MM.1S (cell line): Measurements from ENCODE around the gene EIF4E1B.

ENCODE experiments used
- DNase-seq: peaks from one replicate; pipeline ENCODE4 v3.0.0-alpha.2; 2015
- H2AFZ ChIP-seq: fragments of 300-600 bp; sonication (generic); 2 replicates; pipeline ENCODE4 v1.6.0; 2016; ENCODE audit warnings: antibody characterized with exemption, low read length
- H3F3A ChIP-seq: fragments of 300-600 bp; sonication (generic); 2 replicates; pipeline ENCODE4 v1.6.1; 2016; ENCODE audit warnings: mild to moderate bottlenecking, antibody characterized with exemption, low read length, moderate library complexity, mixed read lengths; ENCODE audit not compliant: insufficient read depth
- H3K27ac ChIP-seq: fragments of 300-600 bp; sonication (generic); 2 replicates; pipeline ENCODE4 v1.5.1; 2016; ENCODE audit warnings: mild to moderate bottlenecking, low read length
- H3K27me3 ChIP-seq: fragments of 300-600 bp; sonication (generic); replicated peaks from 2 replicates; pipeline ENCODE4 v1.6.0; 2016; ENCODE audit warnings: low read length; ENCODE audit not compliant: insufficient read depth
- H3K36me3 ChIP-seq: fragments of 300-600 bp; sonication (generic); replicated peaks from 2 replicates; pipeline ENCODE4 v1.6.1; 2016; ENCODE audit warnings: mild to moderate bottlenecking, low read length, mixed read lengths; ENCODE audit not compliant: insufficient read depth
- H3K4me1 ChIP-seq: fragments of 300-600 bp; sonication (generic); 2 replicates; pipeline ENCODE4 v1.6.1; 2016; ENCODE audit warnings: low read length, mixed read lengths
- H3K4me2 ChIP-seq: fragments of 300-600 bp; sonication (generic); 2 replicates; pipeline ENCODE4 v1.6.0; 2016; ENCODE audit warnings: low read depth, low read length
- H3K4me3 ChIP-seq: fragments of 300-600 bp; sonication (generic); 2 replicates; pipeline ENCODE4 v1.5.1; 2016; ENCODE audit warnings: low read length, mixed read lengths
- H3K79me2 ChIP-seq: fragments of 300-600 bp; sonication (generic); 2 replicates; pipeline ENCODE4 v1.6.1; 2016; ENCODE audit warnings: mixed run types, low read length, mixed read lengths
- H3K9ac ChIP-seq: fragments of 300-600 bp; sonication (generic); 2 replicates; pipeline ENCODE4 v1.6.1; 2016; ENCODE audit warnings: low read length, mixed read lengths
- H3K9me2 ChIP-seq: fragments of 300-600 bp; sonication (generic); replicated peaks from 2 replicates; pipeline ENCODE4 v1.6.1; 2016; ENCODE audit warnings: mild to moderate bottlenecking, low read length, mixed read lengths; ENCODE audit not compliant: insufficient read depth
- H3K9me3 ChIP-seq: fragments of 300-600 bp; sonication (generic); replicated peaks from 2 replicates; pipeline ENCODE4 v1.6.1; 2016; ENCODE audit warnings: mild to moderate bottlenecking, low read length, mixed read lengths; ENCODE audit not compliant: insufficient read depth
- H4K20me1 ChIP-seq: fragments of 300-600 bp; sonication (generic); 2 replicates; pipeline ENCODE4 v1.6.1; 2016; ENCODE audit warnings: mild to moderate bottlenecking, low read length, moderate library complexity, mixed read lengths; ENCODE audit not compliant: insufficient read depth
- CTCF ChIP-seq: fragments of 300-600 bp; sonication (generic); IDR thresholded peaks from 2 replicates; pipeline ENCODE4 v1.5.1; 2016; ENCODE audit warnings: antibody characterized with exemption, low read length, mixed read lengths
- EZH2 ChIP-seq: fragments of 300-600 bp; sonication (generic); optimal IDR thresholded peaks from 2 replicates; pipeline ENCODE3; 2017; ENCODE audit warnings: low read depth, mild to moderate bottlenecking, antibody characterized with exemption, low read length, mixed read lengths
- EZH2phosphoT487 ChIP-seq: fragments of 300-600 bp; sonication (generic); IDR thresholded peaks from 2 replicates; pipeline ENCODE4 v1.6.1; 2018; ENCODE audit warnings: antibody characterized with exemption, low read length

EIF4E1B gene

GRCh38 chr5:176653401-176654385, 23.2 kb downstream of the EIF4E1B start:
- H3K36me3 ChIP-seq, result no peaks in the 10 kb centered on the region
- TF ChIP-seq EZH2phosphoT487, result no peak
- no peak for TF ChIP-seq CTCF
- no peak for TF ChIP-seq EZH2
- H3K9ac ChIP-seq, result no peak overlapping the region
- no peaks in the 10 kb centered on the region for H4K20me1 ChIP-seq
- H3K4me1 ChIP-seq, result peaks cover 12% of the 10 kb centered on the region
- no peaks in the 10 kb centered on the region for H3K27me3 ChIP-seq
- no peak for DNase-seq
- no peak overlapping the region for H3K27ac ChIP-seq
- no peak overlapping the region for H3K4me3 ChIP-seq
- H3K9me2 ChIP-seq, result no peaks in the 10 kb centered on the region
- H3K4me2 ChIP-seq, result no peak overlapping the region
- no peaks in the 10 kb centered on the region for H3K9me3 ChIP-seq
- peaks cover 1% of the 10 kb centered on the region; the same call in 1 of the 2 replicates for H3K79me2 ChIP-seq
- peaks cover 6% of the 10 kb centered on the region for H3F3A ChIP-seq
- H2AFZ ChIP-seq, result no peak overlapping the region

DNA sequence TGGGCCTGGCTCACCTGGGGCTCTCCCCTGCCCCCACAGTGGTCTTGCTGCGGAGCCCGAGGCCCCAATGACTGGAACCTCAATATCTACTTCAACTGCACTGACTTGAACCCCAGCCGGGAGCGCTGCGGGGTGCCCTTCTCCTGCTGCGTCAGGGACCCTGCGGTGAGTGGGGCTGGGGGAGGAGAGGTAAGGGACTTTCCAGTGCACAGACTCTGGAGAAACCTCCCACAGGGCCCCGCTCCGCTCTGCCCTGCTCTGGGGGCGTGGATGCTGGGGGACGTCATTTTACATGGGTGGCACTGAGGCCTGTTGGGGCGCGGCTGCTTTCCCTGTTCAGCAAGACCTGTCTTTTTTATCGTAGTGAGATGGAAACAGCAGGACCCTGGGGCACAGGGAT, 24.4 kb downstream of the EIF4E1B start:
- no peaks in the 10 kb centered on the region for H3K79me2 ChIP-seq
- no peak overlapping the region for H3K4me3 ChIP-seq
- DNase-seq, result no peak
- no peaks in the 10 kb centered on the region for H3K9me2 ChIP-seq
- peaks cover 14% of the 10 kb centered on the region for H3F3A ChIP-seq
- no peak overlapping the region for H3K4me2 ChIP-seq
- H2AFZ ChIP-seq, result no peak overlapping the region
- H3K27ac ChIP-seq, result no peak overlapping the region
- H3K27me3 ChIP-seq, result no peaks in the 10 kb centered on the region
- H3K36me3 ChIP-seq, result no peaks in the 10 kb centered on the region
- peaks cover 16% of the 10 kb centered on the region for H3K4me1 ChIP-seq
- H3K9ac ChIP-seq, result no peak overlapping the region
- no peaks in the 10 kb centered on the region for H4K20me1 ChIP-seq
- TF ChIP-seq EZH2 (no peak), EZH2phosphoT487 (no peak), CTCF (no peak)
- H3K9me3 ChIP-seq, result no peaks in the 10 kb centered on the region

- H3F3A ChIP-seq, result peaks cover 21% of the 10 kb centered on the region
- no peak overlapping the region for H3K4me2 ChIP-seq
- TF ChIP-seq EZH2 (no peak), CTCF (no peak), EZH2phosphoT487 (no peak)
- DNase-seq, result no peak
- H3K79me2 ChIP-seq, result no peaks in the 10 kb centered on the region
- H3K27me3 ChIP-seq, result 0 out of 2 replicates have a peak, but pooled peaks cover under 1% of the 10 kb centered on the region
- H3K4me3 ChIP-seq, result no peak overlapping the region
- H3K9ac ChIP-seq, result no peak overlapping the region
- H3K9me2 ChIP-seq, result no peaks in the 10 kb centered on the region
- H3K36me3 ChIP-seq, result no peaks in the 10 kb centered on the region
- peaks cover 30% of the 10 kb centered on the region for H3K4me1 ChIP-seq
- H2AFZ ChIP-seq, result no peak overlapping the region
- no peaks in the 10 kb centered on the region for H4K20me1 ChIP-seq
- H3K27ac ChIP-seq, result no peak overlapping the region
- H3K9me3 ChIP-seq, result no peaks in the 10 kb centered on the region
Observed at GRCh38 chr5:176656467-176656990, 26.1 kb downstream of the EIF4E1B start.
